A549 (cell line): ENCODE data around the gene TGFBR2. TPM values are rescaled to one million over a fixed set of nuclear protein-coding genes. Genes with fewer than 3 reads are reported as not detected.

ENCODE experiments used
- ATAC-seq, 2 experiments: fragments of 200-7000 bp in 1 of 2; fragments of >200 bp in 1 of 2; cut with Nextera tagmentation in 1 of 2; cut with Tn5 transposase in 1 of 2; 3 replicates each; pipeline versions ENCODE4 v1.8.0 to v1.9.1; 2018 to 2020; ENCODE audit warnings: mild to moderate bottlenecking in 1 of 2, moderate library complexity in 1 of 2
- CTCF ChIA-PET: fragments of 300-600 bp; sonication (Branson Sonifier 250); formaldehyde crosslinking; extraction: SDS; loops from one replicate; lab custom pipeline; 2021; ENCODE audit warnings: antibody characterized with exemption, inconsistent platforms; lab: Yijun Ruan, JAX
- POLR2A ChIA-PET: fragments of 350-600 bp; formaldehyde crosslinking; extraction: SDS; loops from one replicate; lab custom pipeline; 2021; ENCODE audit warnings: antibody characterized with exemption, inconsistent platforms; lab: Yijun Ruan, JAX
- DNase-seq, 2 experiments: peaks; one replicate each; pipeline versions ENCODE4 v3.0.0 to v3.0.0-alpha.2; 2011 to 2016; ENCODE audit warnings: low read depth in 1 of 2, low spot score in 1 of 2
- FAIRE-seq: peaks from 2 replicates; lab custom pipeline; 2011; peaks lifted over from hg19 to GRCh38; lab: Jason Lieb, UNC
- H3K27ac ChIP-seq, 2 experiments: fragments of >200 bp; sonication (Bioruptor Twin); formaldehyde crosslinking; 3 replicates each; pipeline ENCODE4 v1.5.1; 2016 to 2017
- H3K4me1 ChIP-seq: fragments of >200 bp; sonication (Bioruptor Twin); formaldehyde crosslinking; 3 replicates; pipeline ENCODE4 v1.6.1; 2016
- H3K4me2 ChIP-seq: fragments of >200 bp; sonication (Bioruptor Twin); formaldehyde crosslinking; 3 replicates; pipeline ENCODE4 v1.6.1; 2016
- H3K4me3 ChIP-seq: fragments of >200 bp; sonication (Bioruptor Twin); formaldehyde crosslinking; 3 replicates; pipeline ENCODE4 v1.5.1; 2016
- H3K9me3 ChIP-seq: fragments of >200 bp; sonication (Bioruptor Twin); formaldehyde crosslinking; 3 replicates; pipeline ENCODE4 v1.6.1; 2016
- ATOH8 ChIP-seq: fragments of 250-450 bp; sonication (Bioruptor Pico); IDR thresholded peaks from 2 replicates; pipeline ENCODE4 v1.5.0; 2020; ENCODE audit warnings: low read depth, mild to moderate bottlenecking, moderate library complexity
- BHLHE40 ChIP-seq: IDR thresholded peaks from 2 replicates; pipeline ENCODE4 v1.6.1; 2012; ENCODE audit warnings: low read depth, low read length, inconsistent platforms
- CBX2 ChIP-seq: fragments of 200-600 bp; sonication (generic); IDR thresholded peaks from 2 replicates; pipeline ENCODE4 v1.6.1; 2016; ENCODE audit warnings: low read depth, mild to moderate bottlenecking, borderline replicate concordance
- CHD2 ChIP-seq: fragments of 150-350 bp; IDR thresholded peaks from 2 replicates; pipeline ENCODE4 v1.6.1; 2014; ENCODE audit warnings: low read length; ENCODE audit not compliant: partially characterized antibody
- CTCF ChIP-seq: fragments of >200 bp; sonication (Bioruptor Twin); formaldehyde crosslinking; IDR thresholded peaks from 3 replicates; pipeline ENCODE4 v1.5.1; 2016
- E2F6 ChIP-seq: IDR thresholded peaks from 2 replicates; pipeline ENCODE4 v1.6.1; 2012; ENCODE audit warnings: low read depth, borderline replicate concordance
- FOSB ChIP-seq: fragments of 250-450 bp; sonication (Bioruptor Pico); IDR thresholded peaks from 2 replicates; pipeline ENCODE4 v1.5.0; 2020; ENCODE audit warnings: mild to moderate bottlenecking, moderate library complexity
- FOSL2 ChIP-seq, 2 experiments: fragments of 450-650 bp in 1 of 2; fragments of >200 bp in 1 of 2; sonication (Bioruptor Twin) in 1 of 2; formaldehyde crosslinking; IDR thresholded peaks; 2 replicates each; pipeline versions ENCODE4 v1.5.0 to v1.6.1; 2016 to 2020; ENCODE audit warnings: mild to moderate bottlenecking in 1 of 2, moderate library complexity in 1 of 2
- GATA3 ChIP-seq: IDR thresholded peaks from 2 replicates; pipeline ENCODE4 v1.6.1; 2012; ENCODE audit warnings: borderline replicate concordance
- HDAC2 ChIP-seq: fragments of 200-600 bp; sonication (generic); IDR thresholded peaks from 2 replicates; pipeline ENCODE4 v1.6.1; 2016
- HES2 ChIP-seq: fragments of >200 bp; sonication (Bioruptor Twin); formaldehyde crosslinking; IDR thresholded peaks from 2 replicates; pipeline ENCODE4 v1.6.1; 2016
- HOXB13 ChIP-seq: fragments of 250-450 bp; sonication (Bioruptor Pico); IDR thresholded peaks from 2 replicates; pipeline ENCODE4 v1.5.0; 2020; ENCODE audit warnings: low read depth, mild to moderate bottlenecking, moderate library complexity
- HOXB5 ChIP-seq: fragments of 250-450 bp; sonication (Bioruptor Pico); IDR thresholded peaks from 2 replicates; pipeline ENCODE4 v1.5.0; 2020; ENCODE audit warnings: mild to moderate bottlenecking, moderate library complexity
- JUNB ChIP-seq: fragments of >200 bp; sonication (Bioruptor Twin); formaldehyde crosslinking; IDR thresholded peaks from 2 replicates; pipeline ENCODE4 v1.6.1; 2016
- KDM1A ChIP-seq: fragments of 200-600 bp; sonication (generic); IDR thresholded peaks from 2 replicates; pipeline ENCODE4 v1.6.1; 2016; ENCODE audit warnings: low read depth, mild to moderate bottlenecking
- MAFK ChIP-seq: fragments of 450-650 bp; IDR thresholded peaks from 2 replicates; pipeline ENCODE4 v1.6.1; 2014; ENCODE audit not compliant: partially characterized antibody
- NR3C1 ChIP-seq: fragments of >200 bp; sonication (Bioruptor Twin); formaldehyde crosslinking; IDR thresholded peaks from 3 replicates; pipeline ENCODE4 v1.6.1; 2017
- PBX3 ChIP-seq: IDR thresholded peaks from 2 replicates; pipeline ENCODE4 v1.6.1; 2012
- RARB ChIP-seq: fragments of 250-450 bp; sonication (Bioruptor Pico); IDR thresholded peaks from 2 replicates; pipeline ENCODE4 v1.8.0; 2021; ENCODE audit warnings: mild to moderate bottlenecking, moderate library complexity
- RCOR1 ChIP-seq: fragments of 150-350 bp; IDR thresholded peaks from 2 replicates; pipeline ENCODE4 v1.6.1; 2014; ENCODE audit warnings: antibody characterized with exemption, low read length, low read depth
- REST ChIP-seq: fragments of 200-600 bp; sonication (generic); IDR thresholded peaks from 2 replicates; pipeline ENCODE4 v1.6.1; 2016; ENCODE audit warnings: antibody characterized with exemption, mild to moderate bottlenecking, moderate library complexity
- SREBF2 ChIP-seq: fragments of 450-650 bp; IDR thresholded peaks from 2 replicates; pipeline ENCODE4 v1.6.1; 2014; ENCODE audit warnings: mild to moderate bottlenecking, moderate library complexity
- TFCP2L1 ChIP-seq: fragments of 250-450 bp; sonication (Bioruptor Pico); IDR thresholded peaks from 2 replicates; pipeline ENCODE4 v1.5.0; 2021; ENCODE audit warnings: mild to moderate bottlenecking
- TP53 ChIP-seq: fragments of 250-450 bp; sonication (Bioruptor Pico); IDR thresholded peaks from 2 replicates; pipeline ENCODE4 v1.5.0; 2021; ENCODE audit warnings: mild to moderate bottlenecking, moderate library complexity
- ZC3H11A ChIP-seq: fragments of 450-650 bp; IDR thresholded peaks from 2 replicates; pipeline ENCODE4 v1.6.1; 2014; ENCODE audit warnings: antibody characterized with exemption, mild to moderate bottlenecking
- ZSCAN20 ChIP-seq: fragments of 250-450 bp; sonication (Bioruptor Pico); IDR thresholded peaks from 2 replicates; pipeline ENCODE4 v1.8.0; 2022; ENCODE audit warnings: mild to moderate bottlenecking, moderate library complexity
- WGBS: methylation state at CpG from one replicate; pipeline ENCODE4 v1.1.6; 2017; ENCODE audit errors: missing lambda C conversion rate; 5-methylcytosine and 5-hydroxymethylcytosine counted together
- polyA plus RNA-seq, 4 experiments: library from polyadenylated mRNA; depleted of rRNA in 3 of 4; stranded (reverse); fragments of >200 nt; fragmentation: RNase III in 1 of 4; extraction: RNeasy Plus Mini Kit Qiagen cat#74134 plus additional on column Dnase treatment in 1 of 4; gene quantifications; 2 replicates in 3 of 4; 3 replicates in 1 of 4; pipeline ENCODE4 v1.2.3, GENCODE V29; 2011 to 2017

The TGFBR2 gene
- polyA plus RNA-seq, 2 of the 4 experiments (the other 2 are of a cell fraction): 48.5 to 97.4 TPM

GRCh38 chr3:30645077-30645476, 38.7 kb downstream of the TGFBR2 start:
- POLR2A ChIA-PET: no interaction called here
- CTCF ChIA-PET: no interaction called here
- FAIRE-seq (no peak), DNase-seq (no peak), ATAC-seq (no peak)
- Histone ChIP-seq H3K4me1 (peaks cover 26% of the 10 kb centered on the region), H3K27ac (peak overlapping the region in 1 of 2 experiments; percentile 74; a peak in 2 of 6 replicates), H3K9me3 (no peaks in the 10 kb centered on the region), H3K4me3 (no peak overlapping the region), H3K4me2 (peak overlapping the region; percentile 36; the same call in 2 of the 3 replicates)
- no peak for TF ChIP-seq FOSL2 (IDR thresholded peaks at IDR 0.05)
- no peak for TF ChIP-seq FOSL2 (CRISPR knock-in tag; IDR thresholded peaks at IDR 0.05)
- TF ChIP-seq NR3C1: no peak
- no peak for TF ChIP-seq HOXB13 (CRISPR knock-in tag)
- no peak for TF ChIP-seq ZC3H11A
- no peak for TF ChIP-seq CTCF
- no peak for TF ChIP-seq BHLHE40
- TF ChIP-seq HES2: no peak
- TF ChIP-seq ATOH8 (CRISPR knock-in tag): no peak
- no peak for TF ChIP-seq HOXB5 (CRISPR knock-in tag)
- TF ChIP-seq KDM1A: no peak
- no peak for TF ChIP-seq MAFK
- WGBS: 89% methylated on average over 4 of the region's 4 CpGs

GRCh38 chr3:30646181-30646876, 39.9 kb downstream of the TGFBR2 start:
- H3K4me1 ChIP-seq: peaks cover 26% of the 10 kb centered on the region
- no peak overlapping the region for H3K4me2 ChIP-seq
- CTCF ChIA-PET: interaction anchor here (1.0 kb wide), 1 partner anchor 47 kb away, joined by 3 read pairs; no protein-coding TSS in a partner anchor
- no peak overlapping the region for H3K4me3 ChIP-seq
- 93% methylated on average over 5 of the region's 5 CpGs for WGBS
- TF ChIP-seq RARB: no peak
- TF ChIP-seq REST: no peak
- no peak for TF ChIP-seq GATA3
- TF ChIP-seq TP53 (CRISPR knock-in tag): no peak
- TF ChIP-seq HDAC2: no peak
- no peak for TF ChIP-seq CHD2
- no peak for TF ChIP-seq ZSCAN20 (CRISPR knock-in tag)
- TF ChIP-seq PBX3: no peak
- TF ChIP-seq JUNB: no peak
- no peak for TF ChIP-seq TFCP2L1 (CRISPR knock-in tag)
- no peak for TF ChIP-seq ZC3H11A
- no peak for TF ChIP-seq RCOR1
- TF ChIP-seq CBX2: no peak
- no peak for TF ChIP-seq SREBF2
- no peak for TF ChIP-seq FOSB (CRISPR knock-in tag)
- no peak for TF ChIP-seq E2F6
- POLR2A ChIA-PET: no interaction called here
- ATAC-seq (no peak), FAIRE-seq (no peak), DNase-seq (no peak)
- no peaks in the 10 kb centered on the region for H3K9me3 ChIP-seq
- no peak overlapping the region for H3K27ac ChIP-seq
